NCI-H69 (cell line): ENCODE data around the gene MAMLD1.

Source experiments
- DNase-seq: peaks from one replicate; lab custom pipeline; 2025; lab: John Stamatoyannopoulos, UW

The MAMLD1 gene

DNA sequence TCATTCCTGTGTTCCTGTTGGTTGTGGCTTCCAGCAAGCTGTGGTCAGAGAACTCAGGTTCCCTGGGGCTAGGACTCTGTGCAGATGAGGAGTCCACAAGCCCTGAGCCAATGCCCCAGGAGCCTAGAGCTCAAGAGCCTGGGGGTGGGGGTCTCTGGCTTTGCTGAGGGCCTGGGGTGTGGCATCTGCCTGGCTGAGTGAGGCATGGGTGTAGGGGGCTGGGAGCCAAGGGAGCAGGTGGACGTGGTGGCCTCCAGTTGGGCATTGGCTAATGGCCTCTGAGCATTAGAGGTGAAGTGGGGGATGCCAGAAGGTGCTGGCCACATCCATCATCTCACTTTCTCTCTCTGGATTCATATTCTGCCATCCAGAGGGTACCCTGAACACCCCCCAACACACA lies 5.3 kb upstream of the MAMLD1 start:
- no peak for DNase-seq

- no peak for DNase-seq
Measured at GRCh38 chrX:150358651-150359050, 4.5 kb upstream of the MAMLD1 start.

DNA sequence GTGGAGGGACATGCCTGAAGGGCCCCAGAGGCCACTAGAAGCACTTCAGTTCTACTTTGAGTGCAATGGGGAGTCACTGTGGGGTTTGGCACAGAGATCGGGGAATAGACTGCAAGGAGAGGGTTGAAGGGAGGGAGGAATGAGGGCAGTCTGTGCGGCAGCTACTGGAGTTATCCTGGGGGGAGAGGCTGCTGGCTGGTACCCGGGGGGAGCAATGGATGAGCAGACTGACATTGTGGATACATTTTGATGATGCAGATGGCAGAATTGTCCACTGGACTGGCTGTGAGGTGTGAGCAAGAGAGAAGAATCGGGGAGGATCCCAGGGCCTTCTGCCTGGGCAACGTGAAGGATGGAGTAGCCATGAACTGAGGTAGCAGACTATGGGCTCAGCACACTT lies 2.8 kb upstream of the MAMLD1 start:
- no peak for DNase-seq

DNA sequence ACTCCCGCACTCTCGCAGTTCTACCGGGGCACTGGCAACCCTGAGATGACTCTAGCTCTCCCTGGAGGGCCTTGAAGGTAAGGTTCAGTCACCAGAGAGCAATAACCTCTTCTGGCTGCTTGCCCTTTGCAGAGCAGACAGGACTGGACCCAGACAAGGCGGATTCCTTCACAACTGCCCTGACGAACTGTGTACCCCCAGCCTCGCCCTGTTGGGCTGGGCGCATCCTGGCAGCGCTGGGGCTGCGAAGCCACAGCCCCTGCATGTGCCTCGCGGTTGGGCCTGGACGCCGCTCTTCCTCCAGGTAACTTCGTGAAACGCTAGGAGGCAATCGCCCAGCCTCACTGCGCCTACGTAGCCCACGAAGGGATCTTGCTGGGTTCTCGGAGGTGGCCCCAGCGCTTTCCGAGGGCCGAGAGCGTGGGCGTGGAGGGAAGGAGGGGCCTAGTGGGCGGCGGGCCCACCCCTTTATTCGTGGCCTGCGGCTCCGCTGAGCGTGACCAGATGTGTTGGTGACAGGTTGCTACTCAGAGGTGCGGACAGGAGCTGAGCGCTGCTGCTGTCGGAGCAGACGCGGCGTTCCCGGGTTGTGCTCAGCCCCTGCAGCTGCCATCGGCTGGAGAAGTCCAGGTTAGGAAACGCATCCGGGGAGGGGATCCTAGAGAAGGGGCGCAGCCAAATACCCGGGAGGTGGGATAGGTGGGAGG lies 1.9 kb upstream of the MAMLD1 start:
- DNase-seq: no peak

- no peak for DNase-seq
Measured at GRCh38 chrX:150361777-150362351, 1.3 kb upstream of the MAMLD1 start.

- peak; percentile 11 for DNase-seq
Measured at GRCh38 chrX:150363561-150364346, 637 bp downstream of the MAMLD1 start.

DNA sequence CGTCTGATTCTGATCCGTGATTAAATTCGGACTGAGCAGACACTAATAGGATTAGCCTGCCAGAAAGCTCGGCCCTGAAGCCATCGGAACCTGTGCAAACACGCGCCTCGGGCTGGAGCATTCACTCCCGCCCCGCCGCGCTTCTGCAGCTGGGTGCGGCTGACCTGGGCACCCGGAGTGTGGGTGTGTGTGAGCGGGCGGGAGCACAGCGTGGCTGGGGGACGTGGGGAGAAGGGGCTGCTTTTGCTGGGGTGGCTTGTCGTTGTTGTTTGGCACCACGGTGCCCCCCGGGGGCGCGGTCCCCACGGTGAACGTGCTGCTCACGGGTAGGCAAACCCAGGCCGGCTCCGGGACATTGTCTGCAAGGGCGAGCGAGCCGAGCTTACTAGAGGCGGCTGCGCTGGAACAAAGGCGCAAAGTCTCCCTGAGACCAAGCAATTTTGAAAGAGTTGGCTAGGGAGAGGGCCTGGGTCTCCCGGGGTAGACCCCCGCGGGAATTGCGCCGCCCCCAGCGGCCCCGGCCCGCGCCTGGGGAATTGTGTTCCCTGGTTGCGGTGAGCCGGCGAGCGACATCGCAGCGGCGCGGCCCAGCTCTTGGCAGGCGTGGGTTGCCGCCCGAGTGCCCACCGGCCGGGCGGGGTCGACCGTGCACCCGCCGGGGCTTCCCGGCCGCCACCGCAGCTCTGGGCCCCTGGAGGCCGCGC lies 1.4 kb downstream of the MAMLD1 start:
- DNase-seq: peak; percentile 19

DNA sequence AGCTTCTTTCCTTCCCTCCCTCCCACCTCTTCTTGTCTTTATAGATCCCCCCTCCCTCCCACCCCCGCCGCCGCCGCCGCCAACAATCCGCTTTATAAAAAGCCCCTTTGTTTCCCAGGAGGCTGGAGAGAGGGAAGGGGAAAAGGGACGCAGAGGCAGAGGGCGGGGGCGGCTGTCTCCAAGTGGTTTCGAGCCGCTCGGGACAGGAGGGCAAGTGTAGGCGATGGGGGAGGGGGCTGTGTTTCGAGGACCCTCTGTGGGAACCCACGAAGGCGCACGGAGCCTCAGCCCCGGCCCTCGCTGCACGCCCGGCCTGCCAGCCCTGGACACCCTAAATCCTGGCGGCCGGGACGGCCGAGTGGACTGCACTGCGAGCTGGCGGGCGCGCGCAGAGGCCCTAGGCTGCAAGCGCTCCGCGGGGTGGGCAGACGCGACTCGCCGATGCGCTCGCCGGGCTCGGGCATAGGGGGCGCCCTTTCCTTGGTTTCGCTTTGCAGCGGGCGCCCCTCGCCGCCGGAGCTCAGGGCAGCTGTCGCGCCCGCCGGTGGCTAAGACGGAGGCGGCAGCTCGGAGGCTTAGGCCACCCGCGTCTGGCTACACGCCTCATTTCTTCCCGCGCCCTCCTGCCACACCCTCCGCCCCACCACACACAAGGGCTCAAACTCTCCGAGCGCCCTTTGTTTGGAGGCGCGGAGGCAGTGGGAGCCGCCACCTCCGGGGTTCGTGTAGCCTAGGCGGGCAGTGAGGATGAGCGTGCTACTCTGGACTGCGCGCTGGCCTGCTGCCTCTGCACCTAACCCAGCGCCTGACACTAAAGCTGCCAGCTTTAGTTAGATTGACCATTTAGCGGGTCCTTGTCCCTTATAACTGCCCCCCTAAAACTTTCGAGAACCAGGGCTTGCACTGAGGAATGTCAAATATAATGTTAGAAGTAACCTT lies 2.2 kb downstream of the MAMLD1 start:
- peak; percentile 61 for DNase-seq

DNA sequence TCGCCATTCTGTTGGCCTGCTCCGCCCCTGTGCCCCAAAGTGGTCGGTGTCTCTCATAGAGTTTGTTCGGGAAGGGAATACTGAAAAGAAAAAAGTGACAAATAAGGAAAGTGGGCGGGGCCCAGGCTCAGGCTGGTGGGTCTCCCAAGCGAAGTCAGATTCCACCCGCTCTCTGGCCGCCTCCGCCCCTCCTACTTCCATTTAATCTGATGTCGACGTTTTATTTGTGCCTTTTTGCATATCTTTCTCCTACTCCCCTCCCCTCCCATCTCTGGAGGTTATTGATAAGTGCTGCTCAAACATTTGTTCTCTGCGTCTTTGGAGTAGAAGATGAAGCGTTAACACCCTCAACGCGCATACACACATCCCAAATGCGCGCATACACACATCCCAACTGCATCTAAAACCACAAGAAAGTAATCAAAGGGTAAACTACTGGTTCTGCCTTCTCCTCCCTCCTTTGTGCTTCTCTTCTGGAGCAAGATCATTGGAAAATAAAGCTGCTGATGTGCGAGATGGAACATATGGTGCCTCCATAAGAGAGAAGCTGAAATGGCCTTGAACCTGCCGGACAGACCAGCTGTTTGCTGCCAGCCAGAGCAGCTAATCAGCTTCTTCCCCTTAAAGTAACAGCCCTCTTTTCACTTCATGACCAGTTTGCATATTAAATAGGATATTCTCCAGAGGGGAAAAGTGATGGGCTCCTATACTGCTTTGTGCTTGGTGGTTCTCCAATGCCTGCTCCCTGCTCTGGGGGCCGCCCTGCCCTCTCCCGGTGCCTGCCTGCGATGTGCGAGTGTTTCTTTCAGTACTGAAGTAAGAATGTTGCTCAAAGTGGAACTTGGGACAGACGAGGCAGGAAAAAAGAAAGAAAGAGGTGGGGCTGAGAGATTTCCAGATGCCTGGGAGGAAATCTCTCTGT lies 3.1 kb downstream of the MAMLD1 start:
- DNase-seq: no peak

- no peak for DNase-seq
Measured at GRCh38 chrX:150366951-150367545, 3.9 kb downstream of the MAMLD1 start.

- no peak for DNase-seq
Measured at GRCh38 chrX:150370589-150371312, 7.6 kb downstream of the MAMLD1 start.

DNA sequence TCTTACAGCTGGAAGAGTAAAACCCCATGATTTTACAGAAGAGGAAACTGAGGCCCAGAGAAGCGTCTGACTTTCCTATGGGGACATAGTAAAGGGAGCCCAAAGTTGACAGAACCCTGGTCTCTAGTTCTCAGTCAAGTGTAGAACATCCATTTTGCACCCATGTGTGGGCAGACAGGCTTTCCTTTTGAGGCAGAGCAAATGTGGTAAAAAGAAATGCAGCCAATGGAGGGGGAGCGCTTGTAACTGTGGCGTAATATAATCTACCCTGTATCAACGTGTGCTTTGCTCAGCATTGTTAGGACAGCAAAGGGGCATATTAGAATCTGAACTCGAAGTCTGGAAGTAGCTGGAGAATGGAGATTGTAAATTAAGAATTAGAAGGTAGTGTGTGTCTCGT lies 8.8 kb downstream of the MAMLD1 start:
- no peak for DNase-seq

GRCh38 chrX:150372280-150372679 lies 9.2 kb downstream of the MAMLD1 start:
- no peak for DNase-seq

DNA sequence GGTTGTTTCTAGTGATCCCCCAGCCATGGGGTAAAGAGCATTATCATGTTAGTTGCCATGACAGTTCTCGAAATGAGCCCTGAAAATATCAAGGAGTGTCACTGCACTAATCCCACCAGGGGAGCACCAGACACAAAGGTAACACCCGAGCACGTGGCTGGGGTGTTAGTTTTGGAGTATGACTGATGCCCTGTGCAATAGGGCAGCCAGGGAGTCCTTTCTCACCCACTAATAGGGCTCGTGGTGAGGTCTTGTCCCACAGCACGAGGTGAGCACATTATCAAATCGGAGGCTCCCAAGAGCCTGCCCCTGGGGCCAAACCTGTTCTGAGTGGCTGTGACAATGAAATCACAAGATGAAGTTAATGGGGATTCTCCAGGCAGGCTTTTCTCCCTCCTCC lies 9.6 kb downstream of the MAMLD1 start:
- DNase-seq: no peak

GRCh38 chrX:150375243-150375770 lies 12.2 kb downstream of the MAMLD1 start:
- DNase-seq: no peak

GRCh38 chrX:150377005-150377404 lies 13.9 kb downstream of the MAMLD1 start:
- DNase-seq: no peak

DNA sequence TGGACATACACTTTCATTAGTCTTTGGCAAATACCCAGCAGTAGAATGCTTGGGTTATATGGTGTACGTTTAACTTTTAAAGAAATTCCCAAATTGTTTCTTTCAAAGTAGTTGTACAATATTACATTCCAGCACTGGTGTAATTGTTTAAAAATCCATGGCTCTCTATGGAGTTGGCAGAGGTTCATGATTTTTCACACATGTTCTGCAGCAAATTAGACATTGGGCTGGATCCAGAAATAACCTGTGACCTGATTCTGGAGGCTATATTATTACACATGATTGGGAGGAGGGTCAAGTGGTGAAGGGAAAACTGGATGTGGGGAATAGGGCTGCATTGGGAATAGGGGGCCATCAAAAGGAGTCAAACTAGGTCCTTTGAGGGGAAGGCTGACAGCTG lies 41.9 kb downstream of the MAMLD1 start:
- no peak for DNase-seq

DNA sequence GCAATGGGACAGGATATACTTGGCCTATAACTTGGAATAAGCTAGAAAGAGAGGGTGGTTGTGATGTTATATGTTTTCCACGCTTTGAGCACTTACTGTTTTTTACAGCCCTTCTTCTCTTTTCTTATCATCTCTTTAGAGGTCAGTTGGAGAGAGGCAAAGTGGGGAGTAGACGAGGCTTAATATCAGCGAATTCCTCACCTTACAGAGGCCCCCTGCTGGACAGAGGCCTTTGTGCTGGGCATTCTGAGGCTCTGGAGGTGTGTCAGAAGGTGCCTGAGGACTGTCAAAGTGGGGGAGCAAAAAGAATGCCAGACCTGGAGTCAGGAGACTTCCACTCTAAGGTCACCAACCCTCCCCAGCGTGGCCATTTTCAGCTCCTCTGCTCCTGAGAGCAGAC lies 42.5 kb downstream of the MAMLD1 start:
- DNase-seq: no peak

DNA sequence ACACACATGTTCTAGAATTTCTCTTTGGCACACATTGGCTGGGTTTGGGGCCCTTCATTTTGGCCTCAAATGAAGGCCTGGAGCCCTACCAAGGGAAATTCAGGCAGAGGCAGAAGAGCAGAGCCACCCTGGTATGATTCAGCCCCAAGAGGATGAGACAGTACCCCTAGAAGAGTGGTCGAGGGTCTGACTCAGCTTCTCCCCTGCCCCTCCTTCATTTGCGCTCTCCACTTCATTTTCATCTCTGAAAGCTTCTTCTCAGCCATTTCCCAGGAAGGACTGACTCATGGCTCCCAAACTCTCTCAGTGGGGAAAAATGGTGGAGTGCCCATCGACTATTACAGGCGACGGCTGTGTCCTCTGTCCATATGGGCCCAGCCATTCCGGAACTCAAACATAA lies 43.5 kb downstream of the MAMLD1 start:
- DNase-seq: no peak
